Activated naive CD4-positive, alpha-beta T cell treated with anti-CD3 and anti-CD28 coated beads for 36 hours (primary cell): ENCODE results near the gene NCBP2. TPM values are rescaled to one million over a fixed set of nuclear protein-coding genes. Genes with fewer than 3 reads are reported as not detected.

Source experiments
- CTCF ChIA-PET: fragments of 350-600 bp; sonication (Branson Sonifier 250); formaldehyde crosslinking; loops from one replicate; lab custom pipeline; 2021; ENCODE audit warnings: antibody characterized with exemption; lab: Charles Lee
- DNase-seq: peaks from one replicate; pipeline ENCODE4 v3.0.0-alpha.2; 2020
- H3K27ac Mint-ChIP-seq: one replicate; pipeline ENCODE4 v1.8.0; 2021; ENCODE audit warnings: mild to moderate bottlenecking, mixed read lengths
- H3K27me3 Mint-ChIP-seq: one replicate; pipeline ENCODE4 v1.8.0; 2021; ENCODE audit warnings: low read depth, mixed read lengths
- H3K36me3 Mint-ChIP-seq: one replicate; pipeline ENCODE4 v1.8.0; 2021; ENCODE audit warnings: low read depth, mixed read lengths
- H3K4me1 Mint-ChIP-seq: one replicate; pipeline ENCODE4 v1.8.0; 2021; ENCODE audit warnings: low read depth, mixed read lengths
- H3K4me3 Mint-ChIP-seq: one replicate; pipeline ENCODE4 v1.8.0; 2021; ENCODE audit warnings: mild to moderate bottlenecking, moderate library complexity, mixed read lengths
- H3K9me3 Mint-ChIP-seq: one replicate; pipeline ENCODE4 v1.8.0; 2021; ENCODE audit warnings: mixed read lengths
- intact Hi-C: fragments of 100-400 bp; cut with micrococcal nuclease; formaldehyde crosslinking; loops from one replicate; pipeline ENCODE4 v1.15.1; 2023
- total RNA-seq, 2 experiments: library from RNA; stranded (reverse); gene quantifications; one replicate each; pipeline ENCODE4 v1.2.3, GENCODE V29; 2021

Gene NCBP2
- total RNA-seq, 2 experiments from 2014 or later: 91.7 to 98.3 TPM

DNA sequence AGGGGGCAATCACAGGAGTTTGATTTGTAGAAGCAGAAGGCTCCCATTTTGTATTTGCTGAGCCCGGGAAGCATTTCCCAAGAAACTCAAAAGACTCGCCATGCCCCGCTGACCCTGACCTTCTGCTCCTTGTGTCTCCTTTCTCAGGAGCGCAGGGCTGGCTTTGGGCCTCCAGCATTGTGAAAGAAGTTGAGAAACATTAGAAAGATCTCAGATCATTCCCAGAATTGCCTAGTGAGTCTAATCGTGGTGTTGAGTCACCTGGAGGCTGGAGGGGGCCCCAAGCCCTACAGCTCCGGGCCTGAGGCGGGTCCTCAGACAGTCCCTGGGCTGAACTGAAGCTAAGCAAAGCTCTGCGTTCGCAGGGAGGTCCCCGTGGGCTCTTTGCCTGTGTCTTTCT lies 37.2 kb upstream of the NCBP2 start:
- H3K27ac Mint-ChIP-seq: no peak overlapping the region
- intact Hi-C loops: loop anchor here (2.0 kb wide), 1 partner anchor 523 kb away; no protein-coding TSS in a partner anchor

DNA sequence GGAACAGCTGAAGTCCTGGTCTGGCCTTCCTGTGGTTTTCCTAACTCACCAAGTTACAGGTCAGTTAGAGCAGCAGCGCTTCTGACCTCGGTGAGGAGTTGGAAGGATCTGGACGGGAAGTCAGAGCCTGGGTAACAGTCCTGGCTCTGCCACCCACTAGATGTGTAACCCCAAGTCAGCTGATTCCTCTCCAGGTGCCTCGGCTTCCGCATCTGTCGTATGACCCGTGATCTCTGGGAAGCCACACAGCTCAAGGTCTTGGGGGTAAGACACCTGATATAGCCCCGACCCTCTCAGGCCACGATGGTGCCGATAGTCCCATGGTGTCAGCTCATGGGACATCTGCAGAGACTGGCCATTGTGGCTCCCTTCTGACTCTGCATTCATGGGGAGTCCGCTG lies 34.6 kb upstream of the NCBP2 start:
- Mint-ChIP-seq H3K27ac (no peak overlapping the region), H3K4me1 (peaks cover 6% of the 10 kb centered on the region), H3K36me3 (no peaks in the 10 kb centered on the region), H3K4me3 (no peak overlapping the region), H3K9me3 (peaks cover 3% of the 10 kb centered on the region), H3K27me3 (peaks cover 4% of the 10 kb centered on the region)
- intact Hi-C loops: no loop called here
- no peak for DNase-seq
- CTCF ChIA-PET: interaction anchor here (1.5 to 2.2 kb wide), 3 partner anchors 53 to 212 kb away, joined by 3 to 6 read pairs (median 4); partner anchors contain the start of gene MELTF

More for the DNA sequence above, 37.2 kb upstream of the NCBP2 start:
- Mint-ChIP-seq H3K4me3 (no peak overlapping the region), H3K9me3 (peaks cover 10% of the 10 kb centered on the region), H3K27me3 (peaks cover 7% of the 10 kb centered on the region), H3K36me3 (peaks cover 3% of the 10 kb centered on the region), H3K4me1 (peaks cover 6% of the 10 kb centered on the region)
- CTCF ChIA-PET: interaction anchor here (1.2 to 1.9 kb wide), 3 partner anchors 13 to 146 kb away, joined by 3 to 7 read pairs (median 4); no protein-coding TSS in a partner anchor
- no peak for DNase-seq

DNA sequence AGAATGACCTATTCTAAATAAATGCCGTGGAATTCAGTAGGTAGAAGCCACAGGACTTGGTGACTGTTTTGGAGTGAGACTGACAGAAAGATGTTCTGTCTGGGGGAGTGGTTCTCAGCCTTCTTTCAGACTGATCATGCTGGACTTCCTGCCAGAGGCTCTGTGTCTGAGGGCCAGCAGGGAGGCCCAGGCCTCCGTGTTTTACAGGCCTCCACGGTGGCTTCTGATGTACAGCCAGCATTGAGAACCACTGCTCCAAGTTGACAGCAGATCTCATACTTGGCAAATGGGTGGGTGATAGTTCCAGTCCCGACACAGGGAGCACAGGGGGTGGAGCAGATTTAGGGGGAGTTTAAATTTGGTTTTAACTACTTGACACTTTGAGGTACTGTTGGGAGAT lies 33.0 kb upstream of the NCBP2 start:
- Mint-ChIP-seq H3K27me3 (peaks cover 13% of the 10 kb centered on the region), H3K4me1 (peaks cover 7% of the 10 kb centered on the region), H3K4me3 (no peak overlapping the region), H3K27ac (no peak overlapping the region), H3K36me3 (no peaks in the 10 kb centered on the region), H3K9me3 (no peaks in the 10 kb centered on the region)
- intact Hi-C loops: no loop called here
- DNase-seq: no peak
- CTCF ChIA-PET: interaction anchor here (1.5 to 2.2 kb wide), 2 partner anchors 54 to 213 kb away, joined by 3 to 6 read pairs; partner anchors contain the start of gene MELTF

DNA sequence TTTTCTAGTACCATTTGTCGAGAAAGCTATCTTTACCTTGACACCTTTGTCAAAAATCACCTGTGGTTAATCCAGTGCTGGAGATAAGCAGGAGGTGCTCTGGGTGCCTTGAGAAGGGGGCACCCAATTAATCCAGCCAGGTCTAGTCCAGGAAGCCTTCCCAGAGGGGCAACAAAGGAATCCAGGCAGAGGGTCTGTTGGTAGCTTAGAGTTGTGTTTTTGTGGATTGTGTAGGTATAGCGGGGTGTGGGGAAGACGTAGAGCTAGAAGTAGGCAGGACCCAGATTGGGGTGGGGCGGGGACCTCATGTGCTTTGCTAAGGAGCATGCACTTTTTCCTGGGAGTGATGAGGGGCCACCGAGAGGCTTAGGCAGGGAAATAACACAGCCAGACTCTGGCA lies 32.3 kb upstream of the NCBP2 start:
- Mint-ChIP-seq H3K9me3 (no peaks in the 10 kb centered on the region), H3K27ac (no peak overlapping the region), H3K4me1 (peaks cover 9% of the 10 kb centered on the region), H3K4me3 (no peak overlapping the region), H3K36me3 (no peaks in the 10 kb centered on the region), H3K27me3 (peaks cover 15% of the 10 kb centered on the region)
- no peak for DNase-seq
- CTCF ChIA-PET: interaction anchor here (2.2 kb wide), 1 partner anchor 55 kb away, joined by 6 read pairs; the partner anchor contains the start of gene MELTF
- intact Hi-C loops: no loop called here

DNA sequence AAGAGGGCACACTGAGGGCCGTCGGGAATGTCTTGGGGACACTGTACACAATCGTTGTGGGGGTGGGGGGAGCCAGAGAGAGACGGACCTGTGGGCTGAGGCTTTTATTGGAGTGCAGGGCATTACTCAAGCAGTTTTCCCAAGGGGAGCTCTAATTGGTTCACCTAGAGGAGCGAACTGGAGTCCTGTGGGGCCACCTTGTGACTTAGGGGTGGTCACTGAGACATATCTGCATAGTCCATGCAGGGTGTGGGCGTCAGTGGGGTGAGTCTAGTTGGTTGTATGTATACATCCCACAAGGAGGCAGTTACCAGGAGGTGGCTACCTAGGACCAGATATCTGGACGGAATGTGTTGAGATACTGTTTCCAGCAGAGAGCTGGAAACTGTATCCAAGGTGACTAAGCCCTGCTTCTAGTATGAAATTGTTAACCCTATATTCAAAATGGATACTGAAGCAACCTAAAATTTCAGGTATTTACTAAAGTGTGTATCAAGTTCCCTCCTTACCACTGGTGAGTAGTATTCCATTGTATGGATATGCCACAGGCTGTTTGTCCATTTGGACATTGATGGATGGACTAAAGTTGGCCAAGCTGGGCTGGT lies 28.9 kb upstream of the NCBP2 start:
- Mint-ChIP-seq H3K4me1 (peaks cover 7% of the 10 kb centered on the region), H3K4me3 (no peak overlapping the region), H3K9me3 (no peaks in the 10 kb centered on the region), H3K36me3 (no peaks in the 10 kb centered on the region), H3K27me3 (peaks cover 22% of the 10 kb centered on the region), H3K27ac (no peak overlapping the region)
- intact Hi-C loops: no loop called here
- no peak for DNase-seq
- CTCF ChIA-PET: interaction anchor here (0.6 to 4.0 kb wide), 5 partner anchors 19 to 367 kb away, joined by 3 to 27 read pairs (median 3); no protein-coding TSS in a partner anchor

DNA sequence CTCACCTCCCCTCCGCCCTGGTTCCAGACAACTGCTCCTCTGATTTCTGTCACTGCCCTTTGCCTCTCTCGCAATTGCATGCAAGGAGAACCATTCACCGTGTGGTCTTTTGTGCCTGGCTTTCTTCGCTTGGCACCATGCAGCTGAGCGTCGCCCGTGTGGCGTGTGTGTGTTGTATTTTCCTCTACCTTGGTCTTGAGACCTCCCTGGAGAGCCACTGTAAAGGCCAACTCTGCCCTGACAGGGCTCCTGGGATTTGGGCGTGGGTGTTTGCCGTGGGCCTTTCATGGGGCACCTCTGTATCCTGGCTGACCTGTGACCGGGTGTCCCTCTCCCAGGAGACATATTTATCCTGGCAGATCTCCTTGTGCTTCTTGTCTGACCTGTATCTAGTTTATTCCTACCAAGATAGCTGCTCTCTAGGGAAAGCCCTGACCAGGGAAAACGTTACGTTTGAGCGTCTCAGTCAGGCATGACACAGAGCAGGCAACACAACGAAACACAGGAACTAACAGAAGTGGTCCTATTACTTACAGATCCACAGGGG lies 28.3 kb upstream of the NCBP2 start:
- intact Hi-C loops: no loop called here
- Mint-ChIP-seq H3K27ac (no peak overlapping the region), H3K9me3 (no peaks in the 10 kb centered on the region), H3K4me1 (peaks cover 7% of the 10 kb centered on the region), H3K36me3 (no peaks in the 10 kb centered on the region), H3K4me3 (peak overlapping the region; percentile 70), H3K27me3 (peaks cover 22% of the 10 kb centered on the region)
- CTCF ChIA-PET: interaction anchor here (0.6 to 4.0 kb wide), 6 partner anchors 18 to 366 kb away, joined by 3 to 27 read pairs (median 3); partner anchors contain the start of gene MELTF
- no peak for DNase-seq

DNA sequence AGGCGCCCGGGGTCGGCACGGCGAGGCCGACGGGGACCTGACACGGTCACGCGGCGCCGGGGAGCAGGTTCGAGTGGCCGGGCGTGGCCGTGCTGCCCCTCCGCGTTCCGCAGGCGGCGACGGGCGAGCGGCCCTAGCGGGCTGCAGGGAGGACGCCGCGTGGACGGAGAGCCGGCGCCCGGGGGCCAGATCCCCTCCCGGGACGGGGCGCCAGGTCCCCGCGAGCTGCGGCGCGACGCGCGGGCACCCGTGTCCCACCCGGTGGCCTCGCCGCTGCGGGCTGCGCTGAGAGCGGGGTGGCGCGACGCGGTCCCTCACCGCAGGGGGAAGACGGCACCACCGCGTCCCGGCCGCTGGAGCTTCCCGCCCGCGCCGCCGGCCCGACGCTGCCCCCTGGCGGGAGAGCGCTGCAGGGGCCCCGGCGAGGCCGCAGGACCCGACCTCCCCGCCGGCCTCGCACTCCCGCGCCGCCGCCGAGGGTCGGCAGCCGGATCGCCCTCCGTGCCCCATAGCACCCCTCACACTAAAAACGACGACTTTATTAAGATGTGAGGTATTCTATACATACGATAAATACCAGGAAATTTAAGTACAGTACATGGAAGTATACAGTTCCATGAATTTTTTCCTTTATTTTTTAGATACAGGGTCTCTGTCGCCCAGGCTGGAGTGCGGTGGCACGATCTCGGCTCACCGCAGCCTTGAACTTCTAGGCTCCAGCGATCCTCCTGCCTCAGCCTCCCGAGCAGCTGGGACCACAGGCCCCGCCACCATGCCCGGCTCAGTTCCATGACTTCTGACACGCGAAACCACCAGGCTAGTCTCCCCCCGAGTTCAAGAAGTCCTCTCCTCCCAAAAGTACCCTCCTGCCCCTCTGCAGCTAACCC lies 27.6 kb upstream of the NCBP2 start:
- H3K27me3 Mint-ChIP-seq: peaks cover 22% of the 10 kb centered on the region
- no peak overlapping the region for H3K27ac Mint-ChIP-seq
- peak; percentile 68 for DNase-seq
- CTCF ChIA-PET: interaction anchor here (0.6 to 4.0 kb wide), 6 partner anchors 18 to 515 kb away, joined by 3 to 27 read pairs (median 3); partner anchors contain the start of gene MELTF
- intact Hi-C loops: loop anchor here (1.0 to 2.0 kb wide), 5 partner anchors 28 to 433 kb away; partner anchors contain the start of genes CEP19, NCBP2 and PIGX
- H3K4me3 Mint-ChIP-seq: peak overlapping the region; percentile 70
- H3K9me3 Mint-ChIP-seq: peaks cover 4% of the 10 kb centered on the region
- H3K36me3 Mint-ChIP-seq: no peaks in the 10 kb centered on the region
- peaks cover 7% of the 10 kb centered on the region for H3K4me1 Mint-ChIP-seq

DNA sequence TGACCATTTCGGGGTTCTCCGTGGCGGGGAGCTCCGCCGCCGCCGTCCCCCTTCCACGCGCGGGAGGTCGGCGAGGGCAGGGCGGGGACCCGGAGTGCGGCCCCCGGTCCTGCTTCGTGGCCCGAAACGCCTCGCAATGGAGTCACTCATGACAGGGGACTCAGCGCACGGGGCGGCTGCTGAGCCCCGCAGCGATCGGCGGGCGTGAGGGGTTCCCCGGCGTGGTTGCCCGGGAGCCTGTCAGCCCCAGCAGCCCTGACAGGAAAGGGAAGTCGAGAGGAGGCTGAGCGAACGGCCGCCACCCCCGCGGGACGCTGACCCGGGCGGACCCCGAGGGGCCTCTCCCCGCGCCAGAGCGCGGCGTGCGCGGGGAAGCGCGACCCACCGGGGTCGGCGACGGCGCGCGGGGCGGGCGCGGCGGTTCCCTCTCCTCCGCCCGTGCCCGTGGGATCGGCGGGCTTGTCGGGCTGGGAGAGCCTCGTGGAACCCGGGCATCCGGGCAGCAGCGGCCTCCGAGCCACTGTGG lies 26.9 kb upstream of the NCBP2 start:
- DNase-seq: peak; percentile 53
- no peak overlapping the region for H3K27ac Mint-ChIP-seq

DNA sequence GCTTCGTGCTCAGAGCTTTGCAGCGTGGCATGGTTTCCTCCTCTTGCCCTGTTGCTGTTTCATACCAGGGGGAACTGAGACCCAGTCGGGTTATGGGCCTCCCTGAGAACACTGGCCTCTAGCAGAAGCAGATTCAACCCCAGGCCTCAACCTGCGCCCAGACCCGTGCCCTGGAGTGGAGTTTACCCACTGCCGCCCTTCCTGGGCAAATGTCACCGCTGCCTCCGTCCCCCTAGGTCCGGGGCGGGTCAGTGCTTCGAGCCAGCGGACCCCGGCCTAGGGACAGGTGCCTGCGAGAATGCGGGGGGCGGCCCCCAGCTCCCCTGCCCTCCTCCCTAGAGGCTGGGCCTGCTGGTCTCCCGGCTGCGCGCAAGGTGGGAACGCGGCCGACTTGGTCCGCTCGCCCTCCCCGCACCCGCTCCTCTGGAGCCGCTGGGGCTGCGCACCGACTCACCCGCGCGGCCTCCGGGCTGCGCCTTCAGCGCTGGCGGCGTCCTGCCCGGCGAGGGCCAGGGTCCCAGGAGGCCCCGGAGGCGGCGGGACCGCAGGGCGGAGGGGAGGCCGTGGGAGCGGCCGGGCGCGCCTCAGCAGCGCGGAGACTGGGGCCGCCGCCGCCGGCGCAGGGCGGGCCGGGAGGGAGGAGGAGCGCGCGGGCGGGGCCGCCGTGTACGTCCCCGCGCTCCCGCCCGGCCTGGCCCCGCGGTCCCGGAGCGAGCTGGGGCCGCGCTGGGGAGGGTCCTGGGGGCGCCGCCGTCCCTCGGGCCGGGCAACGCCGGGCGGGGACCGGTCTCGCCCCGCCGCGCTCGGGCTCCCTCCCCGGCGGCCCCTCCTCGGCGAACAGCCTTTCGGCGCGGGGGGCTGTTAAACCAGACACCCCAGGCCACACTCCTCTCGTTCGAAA lies 26.2 kb upstream of the NCBP2 start, which contains the start of gene PIGZ:
Gene PIGZ (minus strand): TSS at position 601 of the 901 bp plus-strand sequence. CDS start 16,802 bp downstream, outside the sequence.
- CTCF ChIA-PET: interaction anchor here (1.4 to 4.0 kb wide), 2 partner anchors 17 to 130 kb away, joined by 3 to 27 read pairs; no protein-coding TSS in a partner anchor
- intact Hi-C loops: loop anchor here (1.0 to 2.0 kb wide), 5 partner anchors 26 to 432 kb away; partner anchors contain the start of genes CEP19, NCBP2 and PIGX
- DNase-seq: peak; percentile 25
- Mint-ChIP-seq H3K27ac (no peak within 1 kb of the TSS), H3K27me3 (peaks cover 20% of the 10 kb centered on the region), H3K4me3 (peak within 1 kb of the TSS; percentile 77), H3K4me1 (peaks cover 7% of the 10 kb centered on the region), H3K9me3 (peaks cover 4% of the 10 kb centered on the region), H3K36me3 (no peaks in the 10 kb centered on the region)

More for the DNA sequence above, 26.9 kb upstream of the NCBP2 start:
- Mint-ChIP-seq H3K36me3 (no peaks in the 10 kb centered on the region), H3K4me3 (peak overlapping the region; percentile 77), H3K4me1 (peaks cover 7% of the 10 kb centered on the region), H3K9me3 (peaks cover 4% of the 10 kb centered on the region), H3K27me3 (peaks cover 20% of the 10 kb centered on the region)
- intact Hi-C loops: loop anchor here (1.0 to 2.0 kb wide), 5 partner anchors 27 to 432 kb away; partner anchors contain the start of genes CEP19, NCBP2 and PIGX
- CTCF ChIA-PET: interaction anchor here (1.1 to 4.0 kb wide), 4 partner anchors 17 to 131 kb away, joined by 3 to 27 read pairs (median 4); partner anchors contain the start of gene MELTF

DNA sequence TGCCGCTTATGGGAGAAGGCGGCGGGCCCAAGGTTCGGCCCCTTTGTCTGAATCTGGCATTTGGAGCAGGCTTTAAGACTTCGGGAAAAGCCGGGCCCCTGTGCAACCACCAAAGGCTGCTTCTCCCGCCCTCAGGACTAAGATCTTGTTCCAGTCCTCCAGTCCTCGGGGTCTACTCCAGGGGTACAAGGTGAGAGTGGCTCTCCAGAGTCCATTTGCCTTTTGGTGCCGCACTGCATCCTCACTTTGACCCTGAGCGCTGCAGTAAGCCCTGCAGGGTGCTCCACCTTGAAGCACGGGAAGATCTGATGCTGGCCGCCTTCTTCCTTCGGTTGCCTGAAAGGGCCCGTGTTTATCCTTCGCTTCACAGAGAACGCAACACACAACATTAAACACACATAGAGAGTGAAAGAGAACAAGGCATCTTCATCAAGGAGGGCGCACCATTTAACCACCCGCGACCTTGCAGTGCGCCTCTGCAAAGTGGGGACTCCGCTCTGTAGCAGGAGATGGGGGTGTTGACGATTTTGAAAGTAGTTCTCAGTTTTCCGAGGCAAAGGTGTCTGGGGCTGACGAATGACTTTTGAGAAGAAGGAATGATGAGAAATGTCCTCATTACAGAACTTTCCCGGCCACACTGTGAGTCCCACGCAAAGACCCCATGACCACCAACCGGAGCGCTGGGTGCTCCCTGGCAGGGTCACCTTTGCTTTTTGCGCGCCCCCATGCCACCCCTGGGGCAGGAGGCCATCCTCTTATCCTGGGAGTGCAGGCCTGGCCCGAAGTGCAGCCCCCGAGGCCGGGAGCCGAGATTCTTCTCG lies 25.3 kb upstream of the NCBP2 start:
- peaks cover 20% of the 10 kb centered on the region for H3K27me3 Mint-ChIP-seq
- no peak overlapping the region for H3K27ac Mint-ChIP-seq
- H3K4me3 Mint-ChIP-seq: peak overlapping the region; percentile 68
- H3K9me3 Mint-ChIP-seq: peaks cover 4% of the 10 kb centered on the region
- DNase-seq: no peak
- peaks cover 7% of the 10 kb centered on the region for H3K4me1 Mint-ChIP-seq
- CTCF ChIA-PET: interaction anchor here (4.0 kb wide), 1 partner anchor 130 kb away, joined by 27 read pairs; no protein-coding TSS in a partner anchor
- H3K36me3 Mint-ChIP-seq: no peaks in the 10 kb centered on the region
- intact Hi-C loops: loop anchor here (2.0 kb wide), 2 partner anchors 255 to 431 kb away; partner anchors contain the start of genes CEP19 and PIGX
